ENCODE measurements around the gene FLRT1.
"Not testable (repeated sequence)": the region's sequence is repeated elsewhere in the genome, so short reads cannot be mapped to it uniquely, and the experiment has no call there.

FLRT1 gene

DNA sequence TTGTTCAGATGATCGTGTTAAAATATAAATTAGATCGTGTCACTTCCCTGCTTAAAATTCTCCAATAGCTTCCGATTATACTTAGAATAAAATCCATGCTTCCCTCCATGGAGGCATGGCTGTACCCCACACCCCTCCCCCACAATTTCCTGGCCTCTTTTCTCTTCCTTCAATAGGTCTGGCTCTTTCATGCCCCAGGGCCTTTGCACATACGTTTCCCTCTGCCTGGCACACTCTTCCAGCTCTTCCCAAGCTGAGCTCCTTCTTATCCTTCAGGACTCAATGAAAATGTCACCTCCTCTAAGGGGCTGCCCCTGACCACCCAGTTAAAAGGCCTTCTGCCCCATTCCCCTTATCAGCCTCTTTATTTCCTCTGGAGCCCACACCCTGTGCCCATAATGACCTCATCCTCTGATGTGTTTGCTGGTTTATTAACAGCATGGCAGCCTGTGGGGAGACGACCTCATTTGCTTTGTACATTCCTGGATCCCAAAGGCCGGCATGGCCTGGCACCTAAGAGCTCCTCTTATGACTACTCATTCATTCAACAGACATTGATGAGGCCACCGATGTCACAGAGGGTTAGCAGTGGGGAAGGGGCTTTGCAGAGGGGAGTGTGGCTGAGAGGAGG lies 9.0 kb upstream of the FLRT1 start:
- no peak for DNase-seq

GRCh38 chr11:64027651-64028397 lies 7.9 kb upstream of the FLRT1 start:
- peak; percentile 84 for DNase-seq

DNA sequence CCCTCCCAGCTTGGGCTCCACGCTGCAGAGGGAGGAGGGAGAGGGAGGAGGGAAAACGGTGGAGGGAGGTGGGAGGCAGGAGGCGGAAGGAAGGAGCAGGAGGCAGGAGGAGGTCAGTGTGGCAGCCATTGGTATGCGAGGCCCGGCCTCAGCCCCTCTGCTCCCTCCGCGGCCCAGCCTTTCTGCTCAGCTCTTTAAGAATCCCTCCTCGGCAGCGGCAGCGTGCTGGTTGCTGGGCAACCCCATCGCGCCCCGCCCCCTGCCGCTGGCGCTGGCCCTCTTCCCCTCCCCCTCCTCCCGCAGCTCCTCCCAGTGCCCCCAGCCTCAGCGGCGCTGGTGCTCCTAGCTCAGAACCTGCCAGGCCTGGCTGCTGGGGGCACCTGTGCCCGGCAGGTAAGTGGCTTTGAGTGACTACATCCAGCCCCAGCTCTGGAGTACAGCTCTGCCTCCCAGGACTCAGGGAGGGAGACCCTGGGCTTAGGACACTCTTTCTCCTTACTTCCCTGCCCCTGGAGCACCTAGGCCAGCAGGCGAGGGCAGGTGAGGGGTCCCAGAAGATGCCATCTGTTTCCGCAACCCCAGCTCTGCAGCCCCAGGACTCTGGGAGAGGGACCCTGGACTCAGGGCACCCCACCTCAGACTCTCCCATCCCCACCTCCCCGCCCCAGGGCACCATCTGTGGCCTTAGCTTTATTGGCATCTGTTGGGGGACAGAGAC lies 7.2 kb upstream of the FLRT1 start:
- DNase-seq = peak; percentile 8

- DNase-seq = no peak
Observed at GRCh38 chr11:64029773-64030172, 6.0 kb upstream of the FLRT1 start.

- no peak for DNase-seq
Observed at GRCh38 chr11:64031001-64031400, 4.7 kb upstream of the FLRT1 start.

GRCh38 chr11:64032050-64032449 lies 3.7 kb upstream of the FLRT1 start:
- no peak for DNase-seq

DNA sequence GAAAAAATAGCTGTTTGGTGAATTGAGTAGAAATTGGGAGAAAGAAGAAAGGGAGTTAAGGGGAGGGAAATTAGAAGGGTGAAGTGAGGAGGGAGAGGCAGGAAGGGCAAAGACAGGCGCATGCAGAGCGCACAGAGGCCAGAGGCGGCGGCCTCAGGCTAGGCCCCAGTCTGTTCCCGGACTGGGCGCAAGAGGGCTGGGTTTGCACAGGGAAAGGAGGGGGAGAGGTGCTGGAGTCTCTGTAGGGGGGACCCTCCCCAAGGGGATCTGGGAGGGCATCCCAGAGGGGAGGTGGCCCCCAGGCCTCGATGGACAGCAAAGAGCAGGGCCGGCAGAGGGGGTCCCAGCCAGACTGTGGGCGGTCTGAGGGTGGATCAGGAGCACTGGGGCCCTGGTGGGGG lies 1.3 kb upstream of the FLRT1 start:
- DNase-seq = no peak

GRCh38 chr11:64035081-64035524 lies 628 bp upstream of the FLRT1 start:
- DNase-seq = no peak

- no peak for DNase-seq
Observed at GRCh38 chr11:64036087-64037026, 626 bp downstream of the FLRT1 start.

- DNase-seq = no peak
Observed at GRCh38 chr11:64037027-64037634, 1.4 kb downstream of the FLRT1 start.

DNA sequence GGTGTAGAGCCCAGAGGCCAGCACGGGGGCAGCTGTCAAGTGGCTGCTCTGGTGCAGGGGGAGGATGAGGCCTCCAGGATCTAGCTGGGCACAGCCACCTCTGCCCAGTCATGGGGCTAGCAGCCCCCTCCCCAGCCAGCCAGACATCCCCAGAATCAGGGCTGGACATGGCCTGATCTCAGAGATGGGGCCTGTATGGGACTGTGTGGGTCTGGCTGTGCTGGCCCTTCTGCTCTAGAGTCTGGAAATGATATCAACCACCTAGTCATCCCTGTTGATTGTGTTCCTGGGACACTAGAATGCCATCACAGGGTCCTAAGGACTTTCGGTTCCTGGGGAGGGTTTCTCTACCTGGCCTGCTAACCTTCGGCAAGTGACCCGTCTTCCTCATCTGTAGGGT lies 2.8 kb downstream of the FLRT1 start:
- no peak for DNase-seq

DNA sequence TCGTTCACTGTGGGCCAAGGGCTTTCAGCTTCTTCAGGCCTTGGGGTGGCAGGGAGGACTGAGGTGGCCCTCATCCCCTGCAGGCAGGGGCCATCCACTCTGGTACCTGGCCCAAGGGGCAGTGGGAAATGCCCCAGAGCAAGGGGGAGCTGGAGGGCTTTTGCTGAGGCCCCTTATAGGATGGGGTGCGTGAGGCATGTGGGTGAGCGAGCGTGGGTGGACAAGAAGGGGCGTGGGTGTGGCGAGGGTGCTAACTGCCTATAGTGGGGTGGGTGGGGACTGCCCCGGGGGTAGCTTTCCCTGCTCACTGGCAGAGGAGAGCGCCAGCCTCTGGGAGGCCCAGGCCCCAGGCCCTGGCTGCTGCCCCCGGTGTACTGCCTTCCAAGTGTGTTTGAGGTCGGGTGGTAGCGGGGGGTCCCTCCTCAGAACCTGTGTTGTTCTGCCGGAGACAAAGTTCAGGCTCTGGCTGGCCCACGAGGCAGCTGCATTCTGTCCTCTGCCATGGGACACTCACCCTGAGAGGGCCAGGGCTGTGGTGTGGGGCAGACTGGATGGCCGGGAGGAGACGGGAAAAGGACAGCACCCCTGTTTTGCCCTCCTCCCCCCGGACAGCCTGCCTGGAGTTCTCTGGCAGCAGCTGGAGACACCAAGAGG lies 3.4 kb downstream of the FLRT1 start:
- no peak for DNase-seq

GRCh38 chr11:64040684-64041322 lies 5.1 kb downstream of the FLRT1 start:
- DNase-seq = no peak

DNA sequence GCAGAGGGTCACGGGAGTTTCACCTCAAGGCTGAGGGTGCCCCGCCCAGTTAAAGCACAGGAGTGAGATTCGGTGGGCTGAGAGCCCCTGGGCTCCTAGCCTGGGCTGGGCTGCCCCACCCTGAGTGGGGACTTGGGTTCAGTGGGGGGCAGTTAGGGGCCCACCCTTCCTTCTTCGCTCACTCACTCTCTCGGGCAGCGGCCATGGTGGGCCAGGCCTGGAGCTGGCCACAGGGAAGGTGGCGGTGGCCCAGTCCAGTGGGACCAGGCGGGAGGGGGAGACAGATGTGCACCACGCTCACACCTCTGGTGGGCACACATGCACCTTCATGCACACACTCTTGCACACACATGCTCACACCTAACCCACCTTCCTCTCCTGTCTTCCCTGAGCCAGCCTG lies 6.1 kb downstream of the FLRT1 start:
- DNase-seq = no peak

- no peak for DNase-seq
Observed at GRCh38 chr11:64042301-64042700, 6.6 kb downstream of the FLRT1 start.

DNA sequence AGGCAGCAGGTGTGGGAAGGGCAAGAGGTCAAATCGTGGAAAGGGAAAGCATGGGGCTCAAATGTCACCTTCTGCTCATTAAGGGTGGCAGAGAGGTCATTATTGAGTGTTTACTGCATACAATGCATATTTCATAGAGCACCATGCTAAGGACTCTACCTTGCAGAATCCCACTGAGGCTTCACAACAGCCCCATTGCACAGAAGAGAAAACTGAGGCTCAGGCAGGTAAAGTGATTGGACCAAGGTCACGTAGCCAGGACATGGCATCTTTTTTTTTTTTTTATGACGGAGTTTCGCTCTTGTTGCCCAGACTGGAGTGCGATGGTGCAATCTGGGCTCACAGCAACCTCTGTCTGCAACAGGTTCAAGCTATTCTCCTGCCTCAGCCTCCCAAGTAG lies 7.8 kb downstream of the FLRT1 start:
- DNase-seq = no peak

DNA sequence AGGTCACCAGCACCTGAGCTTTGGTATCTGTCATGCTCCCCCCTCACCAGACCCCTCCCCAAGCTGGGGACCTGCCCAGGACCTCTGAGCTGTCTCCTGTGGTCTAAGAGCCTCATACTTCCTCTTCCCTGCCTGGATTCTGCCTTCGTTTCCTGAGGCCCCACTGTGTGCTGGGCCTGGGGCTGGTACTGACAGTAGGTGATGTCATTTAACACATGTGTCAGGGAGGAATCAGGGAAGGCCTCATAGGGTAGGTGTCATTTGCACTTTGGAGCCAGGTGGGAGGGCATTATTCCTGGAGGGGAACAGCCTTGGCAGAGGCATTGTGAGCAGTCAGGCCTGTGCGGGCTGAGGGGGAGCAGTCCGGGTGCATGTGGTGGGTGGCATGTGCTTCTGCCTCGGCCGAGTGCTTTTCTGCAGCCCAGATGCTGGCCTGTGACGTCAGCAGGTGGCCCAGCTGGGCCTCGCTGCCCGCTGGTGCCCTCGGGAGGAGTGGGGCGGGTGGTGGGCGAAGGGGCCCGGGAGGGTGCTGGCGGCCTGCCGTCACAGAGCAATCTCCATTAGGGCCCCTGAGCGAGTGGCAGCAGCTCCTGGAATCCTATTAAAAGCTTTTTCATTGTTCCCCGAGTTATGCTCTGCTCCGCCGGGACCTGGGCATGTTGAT lies 9.1 kb downstream of the FLRT1 start:
- no peak for DNase-seq

GRCh38 chr11:64045700-64046099 lies 10.0 kb downstream of the FLRT1 start:
- no peak for DNase-seq

GRCh38 chr11:64047373-64047772 lies 11.6 kb downstream of the FLRT1 start:
- not testable (repeated sequence) for DNase-seq

- peak; percentile 11 for DNase-seq
Observed at GRCh38 chr11:64048042-64048854, 12.5 kb downstream of the FLRT1 start.

All from GF-D8 (cell line).